Activated naive CD4-positive, alpha-beta T cell treated with Interleukin-2 at 50 U/mL for 16 hours (primary cell): Measurements from ENCODE around the gene API5.
A peak's percentile ranks its signal among the peaks of the same experiment; 100 is the strongest.
"Not testable (repeated sequence)": the region's sequence is repeated elsewhere in the genome, so short reads cannot be mapped to it uniquely, and the experiment has no call there.

Experiments
- DNase-seq: peaks from one replicate; pipeline ENCODE4 v3.0.0-alpha.2; 2020

Gene API5

DNA sequence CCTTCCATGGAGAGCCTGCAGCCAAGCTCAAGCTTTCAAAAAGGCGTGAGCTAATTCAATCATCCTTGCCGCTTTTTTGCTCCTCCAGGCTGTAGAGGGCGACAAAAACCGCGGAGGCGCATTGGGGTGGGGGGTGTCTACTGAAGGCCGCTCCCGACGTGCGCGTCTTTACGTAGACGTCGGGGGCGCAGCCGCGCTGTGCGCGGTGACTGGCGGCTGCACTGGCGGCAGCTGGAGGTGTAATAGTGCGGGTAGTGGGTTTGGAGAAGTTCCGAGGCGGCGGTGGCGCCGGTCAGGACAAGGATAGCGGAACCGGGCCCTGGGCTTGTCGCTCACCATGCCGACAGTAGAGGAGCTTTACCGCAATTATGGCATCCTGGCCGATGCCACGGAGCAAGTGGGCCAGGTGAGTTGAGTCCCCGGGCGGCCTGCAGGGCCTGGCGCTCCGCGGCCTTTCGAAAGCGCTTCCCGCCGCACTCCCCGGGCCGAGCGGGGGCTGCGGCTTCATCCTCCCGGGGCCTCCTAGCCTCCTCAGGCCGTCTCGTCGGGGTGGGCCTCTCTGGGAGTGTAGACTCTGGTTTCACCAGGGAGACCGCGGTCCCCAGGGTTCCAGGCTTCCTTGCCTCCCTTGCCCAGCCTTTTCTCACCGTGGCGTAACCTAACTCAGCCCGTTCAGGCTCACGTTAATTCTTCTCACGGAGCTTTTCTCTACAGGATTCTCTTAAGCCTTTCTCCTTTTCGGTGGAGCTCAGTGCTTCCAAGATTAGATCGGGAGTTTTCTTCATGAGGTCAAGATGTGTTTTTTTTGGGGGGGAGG is at the start of gene API5:
API5 (plus strand) TSS at position 206 of the 817 bp plus-strand sequence; CDS start at position 338, 132 bp downstream.
- peak; percentile 95 for DNase-seq

DNA sequence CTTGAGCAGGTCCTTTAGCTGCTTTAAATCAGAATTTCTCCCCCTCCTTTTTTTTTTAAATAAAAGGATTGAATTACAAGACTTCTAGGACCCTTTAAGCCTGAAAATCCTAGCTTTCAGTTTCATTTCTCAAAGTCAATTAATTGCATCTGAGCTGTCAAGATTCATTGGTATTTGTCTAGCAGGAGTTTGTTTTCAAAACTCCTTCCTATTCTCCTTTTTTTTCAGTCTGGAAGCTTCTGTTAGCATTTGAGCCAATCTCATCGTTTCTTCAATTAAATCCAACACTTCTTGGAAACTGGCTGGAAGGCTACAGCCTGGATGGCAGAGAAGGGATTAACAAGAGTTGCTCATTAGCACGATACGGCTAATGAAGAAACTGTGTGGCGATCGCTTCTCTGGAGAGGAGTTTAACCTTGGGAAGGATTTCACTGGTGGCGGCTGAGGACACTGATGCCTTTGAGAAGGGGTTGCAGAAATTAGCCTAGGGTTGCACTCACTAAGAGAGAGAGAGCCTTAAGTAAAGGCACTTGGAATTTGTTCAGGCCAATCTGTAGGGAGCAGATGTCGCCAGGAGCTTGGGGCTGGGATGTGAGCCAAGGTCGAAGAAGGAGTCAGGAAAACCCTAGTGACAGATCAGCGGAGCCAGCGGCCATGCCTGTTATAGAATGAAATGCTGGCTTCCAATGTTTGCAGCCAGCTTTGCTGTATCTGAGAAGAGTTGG is 43.8 kb upstream of the API5 start:
- DNase-seq, result no peak

DNA sequence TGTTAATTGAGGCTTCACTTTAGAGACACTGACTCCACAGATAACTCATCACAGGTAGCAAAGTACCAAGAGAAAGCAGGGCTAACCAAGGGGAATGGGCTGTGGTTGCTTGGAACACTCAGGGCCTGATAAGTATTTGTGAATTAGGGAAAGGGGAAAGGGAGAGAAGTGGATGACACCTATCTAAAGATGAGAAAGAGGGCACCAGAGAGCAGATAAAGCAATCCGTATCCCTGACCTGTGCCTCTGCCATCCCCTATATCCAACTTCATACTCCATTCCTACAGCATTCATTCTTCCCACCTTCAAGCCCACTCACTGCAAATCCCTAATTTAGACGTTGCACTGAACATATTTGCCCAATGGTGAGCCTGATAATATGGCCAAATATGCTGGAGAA is 43.0 kb upstream of the API5 start:
- no peak for DNase-seq

DNA sequence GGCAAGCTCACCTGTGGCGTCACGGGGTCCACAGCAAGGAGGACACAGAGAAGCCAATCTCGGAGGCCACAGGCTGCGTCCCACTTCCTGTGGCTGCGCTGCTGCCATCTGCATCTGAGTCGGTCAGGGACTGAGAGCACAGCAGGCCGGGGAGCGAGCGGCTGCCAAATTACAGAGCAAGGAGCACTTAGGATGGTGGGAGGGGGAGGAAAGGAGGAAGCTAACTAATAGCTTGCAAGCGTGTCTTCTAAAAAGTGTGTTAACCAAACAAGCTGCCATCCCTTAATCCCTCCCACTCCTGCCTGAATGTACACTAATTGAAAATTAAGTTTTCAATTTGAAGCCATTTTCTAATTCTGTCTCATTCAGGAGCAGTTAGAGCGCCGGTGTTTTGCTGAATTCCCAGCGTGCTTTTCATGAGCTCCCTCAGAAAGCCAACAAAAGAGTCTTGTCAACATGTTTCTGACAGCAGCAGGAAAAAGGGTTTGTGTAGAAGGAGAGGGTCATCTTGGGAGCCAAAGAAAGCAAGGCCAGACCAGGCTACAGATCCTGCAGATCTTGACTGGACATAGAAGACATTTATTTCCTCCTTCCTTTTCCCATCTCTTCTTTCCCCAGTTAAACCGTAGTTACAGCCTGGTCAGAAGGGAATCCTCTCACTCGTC is 42.4 kb upstream of the API5 start:
- DNase-seq, result no peak

DNA sequence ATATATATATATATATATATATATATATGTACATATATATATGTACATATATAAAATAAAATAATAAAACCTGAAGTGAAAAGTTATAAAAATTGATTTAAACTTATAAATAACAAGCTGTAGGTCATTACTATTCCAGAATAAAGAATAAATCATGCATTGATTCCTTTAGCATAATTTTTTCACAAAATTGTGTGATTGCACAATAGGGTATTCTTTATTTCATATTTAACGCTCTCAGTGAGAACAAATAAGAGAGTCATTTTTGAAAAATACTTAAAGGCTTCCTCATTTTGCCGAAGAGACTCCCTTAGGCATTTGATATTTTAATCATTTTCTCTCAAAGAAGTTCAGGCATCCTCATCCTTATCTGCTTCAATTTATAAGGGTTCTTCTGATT is 41.3 kb upstream of the API5 start:
- DNase-seq, result no peak

DNA sequence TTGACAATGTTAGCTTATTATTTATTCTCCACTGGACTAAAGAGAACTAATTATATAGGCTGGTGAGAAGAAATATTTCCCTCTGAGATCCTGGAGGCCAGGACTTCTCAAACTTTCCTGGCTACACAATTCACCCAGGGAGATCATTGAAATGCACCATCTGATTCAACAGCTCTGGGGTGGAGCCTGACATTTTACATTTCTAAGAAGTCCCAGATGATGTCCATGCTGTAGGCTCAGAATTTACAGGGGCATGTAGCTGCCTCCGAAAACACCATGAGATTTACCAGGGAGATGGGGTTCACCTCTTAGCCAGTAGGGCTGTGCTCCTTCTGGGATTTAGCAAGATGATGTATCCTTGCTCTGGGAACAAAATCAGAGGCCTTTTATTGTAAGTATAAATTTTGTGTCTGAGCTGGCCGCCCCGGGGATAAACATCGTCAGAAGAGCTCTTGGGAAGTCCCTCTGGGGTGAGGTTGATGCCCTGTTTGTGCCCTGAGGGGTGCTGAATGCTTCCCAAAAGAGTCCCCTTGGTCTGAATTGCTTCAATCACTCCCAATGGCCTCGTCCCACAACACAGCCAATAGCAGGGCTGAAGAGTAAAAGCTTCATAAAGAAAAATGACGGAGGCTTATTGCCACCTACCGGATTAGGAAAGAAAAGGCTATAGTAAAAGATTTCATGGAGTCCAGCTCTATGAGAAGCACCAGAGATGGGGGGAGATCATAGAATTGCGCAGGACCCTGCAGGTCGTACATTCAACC is 33.4 kb upstream of the API5 start:
- DNase-seq, result no peak

DNA sequence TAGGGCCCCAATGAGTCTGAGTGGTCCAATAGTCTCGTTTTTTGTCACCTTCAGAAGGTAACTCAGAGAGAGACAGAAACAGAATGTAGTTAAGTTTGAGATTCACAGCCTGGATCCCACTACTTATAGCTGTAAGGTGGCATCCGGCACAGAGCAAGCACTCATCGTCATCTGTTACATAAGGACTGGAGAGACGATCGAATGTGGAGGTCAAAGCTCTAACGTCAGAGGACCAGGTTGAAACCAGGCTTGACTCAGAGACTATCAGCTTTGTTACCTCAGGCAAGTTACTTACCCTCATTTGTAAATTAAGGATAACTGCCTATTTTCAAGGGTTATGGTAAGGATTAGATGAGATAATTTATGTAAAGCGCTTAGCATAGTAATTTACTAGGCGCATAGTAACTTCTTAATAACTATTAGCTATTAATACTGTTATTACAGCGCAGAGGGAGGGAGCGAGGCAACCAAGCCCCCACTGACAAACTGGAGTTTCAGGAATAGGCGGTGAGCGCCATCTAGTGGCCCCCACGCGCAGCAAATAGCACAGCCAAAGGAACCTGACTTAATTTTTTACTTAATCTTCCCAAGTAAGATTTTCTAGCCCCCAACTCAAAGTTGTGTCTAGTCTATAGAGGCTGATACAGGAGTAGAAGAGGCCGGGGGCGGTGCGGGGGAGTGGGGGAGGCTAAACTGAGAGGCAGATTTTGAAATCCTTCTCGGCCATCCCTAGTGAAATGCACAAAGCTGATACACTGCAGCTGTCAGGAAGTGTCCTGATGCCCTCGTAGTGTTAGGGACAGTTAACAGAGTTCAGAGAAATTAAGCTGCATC is 29.0 kb upstream of the API5 start:
- peak; percentile 42 for DNase-seq

DNA sequence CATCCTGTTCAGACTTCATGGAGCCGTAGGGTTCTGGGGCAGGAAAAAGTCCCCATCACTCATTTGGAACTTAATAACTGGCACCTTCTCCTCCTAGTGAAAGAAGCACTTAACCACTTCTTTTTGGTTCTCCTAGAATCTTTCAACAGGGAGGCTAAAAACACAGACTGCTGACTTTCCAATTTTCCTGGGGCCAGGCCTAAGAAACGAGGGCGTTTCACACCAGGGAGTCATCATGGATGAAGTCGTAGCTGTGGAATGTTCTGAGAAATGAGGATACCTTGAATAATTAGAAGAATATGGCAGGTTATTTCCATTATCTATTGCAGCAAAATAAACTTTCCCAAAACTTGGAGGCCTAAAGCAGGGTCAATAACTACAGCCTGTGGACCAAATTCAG is 26.0 kb upstream of the API5 start:
- DNase-seq, result no peak

DNA sequence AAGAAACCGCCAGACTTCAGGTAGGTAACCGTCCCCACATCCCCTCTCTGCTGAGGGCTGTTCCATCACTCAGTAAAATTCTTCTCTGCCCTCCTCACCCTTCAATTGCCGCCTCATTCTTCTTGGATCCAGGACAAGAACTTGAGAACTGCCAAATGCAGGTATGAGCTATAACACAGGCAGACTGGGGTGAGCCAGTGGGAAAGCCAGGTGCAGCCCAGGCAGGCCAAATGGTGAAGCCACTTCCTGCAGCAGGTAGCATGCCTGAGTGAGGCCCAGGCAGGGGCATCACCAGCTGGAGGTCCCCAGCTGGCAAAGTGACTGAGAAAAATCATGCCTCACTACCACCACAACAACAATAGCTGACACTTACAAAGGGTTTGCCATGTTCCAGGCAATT is 22.4 kb upstream of the API5 start:
- no peak for DNase-seq

DNA sequence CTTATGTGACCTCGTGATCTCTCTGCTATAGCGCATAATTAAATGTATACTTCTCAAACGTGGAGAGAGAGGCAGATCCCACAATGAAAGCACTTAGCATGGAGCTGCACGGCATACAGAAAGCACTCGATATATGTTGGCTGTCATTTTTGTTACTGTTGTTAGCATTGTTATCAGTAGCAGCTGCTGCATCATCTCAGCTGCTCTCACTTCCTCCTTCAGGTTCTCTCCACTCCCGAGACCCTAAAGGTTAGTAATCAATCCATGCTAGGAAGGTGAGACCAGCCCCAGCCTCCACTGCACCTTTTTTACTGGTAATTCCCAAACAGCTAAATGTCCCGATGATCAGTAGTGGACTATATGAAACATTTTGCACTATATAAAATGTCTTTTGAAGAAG is 13.4 kb upstream of the API5 start:
- no peak for DNase-seq

DNA sequence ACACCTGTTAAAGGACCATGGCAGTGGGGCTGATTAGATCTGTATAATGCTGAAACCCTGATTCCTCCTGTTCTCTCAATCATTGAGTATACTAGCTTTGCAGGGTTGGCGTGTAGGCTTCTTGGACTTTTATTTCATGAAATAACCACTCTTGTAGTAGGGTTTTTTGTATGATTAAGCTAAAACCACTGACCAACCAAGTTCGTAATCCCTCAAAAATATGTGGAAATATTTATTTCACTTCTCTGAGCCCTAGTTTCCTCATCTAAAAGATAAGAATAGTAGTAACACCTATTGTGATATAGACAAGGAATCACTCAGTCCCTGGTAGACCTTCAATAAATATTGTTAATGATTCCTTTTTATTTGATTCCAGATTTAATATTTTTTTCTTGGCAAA is 4.2 kb downstream of the API5 start:
- no peak for DNase-seq

DNA sequence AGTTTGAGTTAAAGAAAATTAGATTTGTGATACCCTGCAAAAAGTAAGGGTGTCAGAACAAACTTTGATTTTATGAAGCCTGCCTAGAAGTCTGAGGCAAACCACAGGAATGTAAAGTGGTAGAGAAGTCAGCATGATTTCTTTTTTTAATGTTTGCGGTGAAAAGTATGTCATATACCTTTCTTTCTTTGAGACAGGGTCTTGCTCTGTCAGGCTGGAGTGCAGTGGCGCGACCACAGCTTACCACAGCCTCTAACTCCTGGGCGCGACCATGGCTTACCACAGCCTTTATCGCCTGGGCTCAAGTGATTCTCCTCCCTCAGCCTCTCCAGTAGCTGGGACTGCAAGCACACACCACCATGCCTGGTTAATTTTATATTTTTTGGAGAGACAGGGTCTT is 4.7 kb downstream of the API5 start:
- DNase-seq, result no peak

DNA sequence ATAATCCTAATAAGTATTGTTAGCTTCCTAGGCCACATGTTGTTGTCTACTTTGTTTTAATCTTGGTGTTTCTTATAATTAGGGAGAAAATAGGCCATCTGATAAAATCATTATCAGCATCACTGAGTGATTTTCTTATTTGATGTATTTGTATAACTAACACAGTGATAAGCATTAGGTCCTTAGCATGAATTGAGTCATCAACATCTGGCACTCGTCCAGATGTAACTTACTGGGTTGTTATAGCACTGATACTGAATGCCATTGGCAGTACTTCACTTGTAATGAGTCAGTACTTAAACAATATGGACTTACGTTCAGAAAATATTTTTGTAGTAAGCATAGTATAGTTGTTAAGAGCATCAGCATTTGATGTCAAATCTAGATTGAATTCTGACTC is 16.2 kb downstream of the API5 start:
- DNase-seq, result no peak

DNA sequence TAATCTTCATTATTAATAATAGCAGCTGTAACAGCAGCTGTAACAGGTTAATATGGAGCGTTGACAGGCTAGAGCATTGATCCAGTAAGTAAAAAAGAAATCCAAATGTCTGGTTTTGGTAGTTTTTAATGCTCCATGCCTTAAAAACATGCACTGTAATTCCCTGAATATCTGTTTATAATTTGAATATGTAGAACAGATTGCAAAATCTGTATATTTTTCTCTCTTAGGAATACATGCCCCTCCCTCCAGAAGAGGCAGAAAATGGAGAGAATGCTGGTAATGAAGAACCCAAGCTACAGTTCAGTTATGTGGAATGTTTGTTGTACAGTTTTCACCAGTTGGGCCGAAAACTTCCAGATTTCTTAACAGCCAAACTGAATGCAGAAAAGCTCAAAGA is 16.7 kb downstream of the API5 start:
- no peak for DNase-seq

DNA sequence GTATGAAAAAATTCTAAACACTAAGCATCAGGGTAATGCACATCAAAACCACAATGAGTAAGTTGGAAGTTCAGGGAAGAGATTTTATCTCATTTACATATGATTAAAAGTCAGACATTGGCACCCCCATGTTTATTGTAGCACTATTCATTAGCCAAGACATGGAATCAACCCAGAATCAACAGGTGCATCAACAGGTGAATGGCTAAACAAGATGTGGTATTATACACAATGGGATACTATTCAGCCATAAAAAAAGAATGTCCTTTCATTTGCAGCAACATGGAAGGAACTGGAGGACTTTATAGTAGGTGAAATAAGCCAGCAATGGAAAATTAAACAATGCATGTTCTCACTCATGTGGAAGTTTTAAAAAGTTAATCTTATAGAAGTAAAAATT is 29.4 kb downstream of the API5 start:
- DNase-seq, result no peak

DNA sequence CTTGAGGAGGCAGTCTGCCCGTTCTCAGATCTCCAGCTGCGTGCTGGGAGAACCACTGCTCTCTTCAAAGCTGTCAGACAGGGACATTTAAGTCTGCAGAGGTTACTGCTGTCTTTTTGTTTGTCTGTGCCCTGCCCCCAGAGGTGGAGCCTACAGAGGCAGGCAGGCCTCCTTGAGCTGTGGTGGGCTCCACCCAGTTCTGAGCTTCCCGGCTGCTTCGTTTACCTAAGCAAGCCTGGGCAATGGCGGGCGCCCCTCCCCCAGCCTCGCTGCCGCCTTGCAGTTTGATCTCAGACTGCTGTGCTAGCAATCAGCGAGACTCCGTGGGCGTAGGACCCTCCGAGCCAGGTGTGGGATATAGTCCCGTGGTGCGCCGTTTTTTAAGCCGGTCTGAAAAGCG is 39.6 kb downstream of the API5 start:
- not testable (repeated sequence) for DNase-seq

DNA sequence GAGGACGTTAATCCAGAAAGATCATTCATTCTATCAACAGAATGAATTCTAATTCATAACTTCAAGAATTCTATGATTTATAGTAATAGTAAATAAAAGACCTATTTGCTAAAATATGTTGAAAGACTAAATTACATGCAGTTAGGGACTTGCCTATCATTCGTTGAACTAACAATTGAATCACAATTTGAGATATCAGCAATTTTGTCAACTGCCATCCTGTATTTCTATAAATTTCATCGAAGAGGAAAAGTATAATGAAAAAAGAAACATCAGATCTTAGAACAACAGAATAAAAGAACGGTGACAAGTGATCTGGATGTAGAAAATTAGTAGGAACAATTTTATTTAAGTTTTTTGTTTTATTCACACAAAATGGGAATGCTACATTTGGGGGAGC is 42.5 kb downstream of the API5 start:
- DNase-seq, result no peak

DNA sequence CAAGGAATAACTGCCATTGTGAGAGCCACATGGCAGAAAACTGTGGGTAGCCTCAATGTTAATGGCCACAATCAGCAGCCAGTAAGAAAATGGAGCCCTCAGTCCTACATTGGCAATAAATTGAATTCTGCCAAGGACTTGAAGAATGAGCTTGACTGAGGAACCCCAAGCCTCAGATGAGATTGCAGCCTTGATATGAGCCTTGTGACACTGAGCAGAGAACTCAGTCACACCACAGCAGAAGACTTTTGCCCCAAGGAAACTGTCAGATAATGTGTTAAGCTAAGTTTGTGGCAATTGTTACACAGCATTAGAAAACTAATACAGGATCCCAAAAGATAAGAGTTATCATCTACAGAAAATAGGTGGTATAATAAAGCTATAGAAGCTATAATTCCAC is 44.5 kb downstream of the API5 start:
- DNase-seq, result no peak

DNA sequence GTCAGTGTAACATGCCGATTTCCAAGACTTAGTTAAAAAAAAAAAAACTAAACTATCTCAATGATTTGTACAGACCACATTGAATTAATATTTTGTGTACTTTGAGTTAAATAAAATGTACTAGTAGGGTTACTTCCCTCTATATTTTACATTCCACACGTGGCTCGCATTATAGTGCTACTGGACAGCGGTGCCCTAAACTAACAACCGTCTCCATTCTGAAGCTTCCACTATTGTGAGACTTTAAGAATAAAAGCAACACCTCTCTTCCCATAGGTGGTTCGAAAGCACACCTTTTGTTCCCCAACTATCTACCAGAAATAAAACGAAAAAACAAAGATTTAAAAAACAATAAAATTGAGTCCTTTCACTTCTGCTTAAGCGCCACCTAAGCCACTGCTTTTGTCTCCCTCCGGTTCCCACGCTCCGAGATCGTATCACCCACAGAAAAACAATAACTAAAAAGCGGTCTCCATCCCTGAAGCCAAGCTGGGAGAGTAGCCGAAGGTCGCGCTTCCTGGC is 46.5 kb downstream of the API5 start:
- no peak for DNase-seq

DNA sequence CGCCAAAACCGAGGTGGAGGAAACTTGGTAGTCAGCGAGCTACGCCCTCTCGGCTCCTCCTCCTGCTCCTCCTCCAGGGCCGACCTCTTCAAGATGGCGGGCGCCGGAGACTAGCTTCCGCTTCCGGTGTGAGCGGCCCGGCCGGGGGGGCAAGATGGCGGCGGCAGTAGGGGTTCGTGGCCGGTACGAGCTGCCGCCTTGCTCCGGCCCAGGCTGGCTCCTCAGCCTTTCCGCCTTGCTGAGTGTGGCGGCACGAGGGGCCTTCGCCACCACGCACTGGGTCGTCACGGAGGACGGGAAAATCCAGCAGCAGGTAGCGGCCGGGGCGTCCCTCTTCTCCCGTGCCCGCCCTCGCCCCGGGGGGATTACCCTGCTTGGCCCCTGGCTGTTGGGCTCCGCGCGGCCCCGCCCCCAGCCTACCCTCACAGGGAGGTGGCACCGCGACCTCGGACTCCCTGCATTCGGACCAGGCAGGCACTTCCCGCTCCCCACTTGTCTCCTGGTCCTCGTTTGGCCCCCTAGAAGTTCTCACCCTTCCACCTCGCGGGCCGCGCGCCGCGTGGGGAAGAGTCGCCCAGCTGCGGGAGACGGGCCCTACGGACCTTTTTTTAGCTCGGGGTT is 47.1 kb downstream of the API5 start, which contains the start of gene TTC17:
TTC17 (plus strand) TSS at position 120 of the 621 bp plus-strand sequence; CDS start at position 155, 35 bp downstream.
- DNase-seq, result peak; percentile 95

DNA sequence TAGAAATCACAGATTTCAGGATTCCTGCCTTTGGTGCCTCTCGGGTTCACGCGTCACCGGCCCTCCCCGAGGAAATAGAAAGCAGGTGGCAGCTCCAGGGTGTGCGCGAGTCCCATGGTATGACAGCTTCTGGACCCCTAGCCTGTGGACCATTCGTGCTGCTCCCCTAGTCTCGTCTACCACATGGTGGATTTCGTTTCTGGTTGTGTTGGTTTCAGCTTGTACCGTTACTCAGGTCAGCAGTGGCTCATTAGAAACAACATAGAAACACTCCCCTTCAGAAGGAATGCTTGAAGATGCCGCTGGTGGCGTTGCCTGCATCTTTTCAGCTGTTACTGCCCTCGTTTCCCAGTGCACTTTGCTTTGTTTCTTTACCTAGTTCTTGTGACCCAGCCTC is 47.6 kb downstream of the API5 start:
- DNase-seq, result no peak
